GM21723 (cell line): ENCODE results near the gene ZDHHC12.
"Not testable (repeated sequence)": the region's sequence is repeated elsewhere in the genome, so short reads cannot be mapped to it uniquely, and the experiment has no call there.

Experiments
- ATAC-seq: cut with Tn5 transposase; IDR thresholded peaks from one replicate; pipeline ENCODE4 v1.9.1; 2021; ENCODE audit warnings: mild to moderate bottlenecking, moderate library complexity; ENCODE audit not compliant: unreplicated experiment

Gene ZDHHC12

GRCh38 chr9:128712451-128713410 is 11.2 kb downstream of the ZDHHC12 start:
- ATAC-seq: no peak

- no peak for ATAC-seq
Measured at GRCh38 chr9:128707446-128707845, 16.5 kb downstream of the ZDHHC12 start.

GRCh38 chr9:128706671-128707381 is 17.1 kb downstream of the ZDHHC12 start:
- no peak for ATAC-seq

GRCh38 chr9:128706045-128706444 is 17.9 kb downstream of the ZDHHC12 start:
- ATAC-seq: no peak

GRCh38 chr9:128705051-128705965 is 18.6 kb downstream of the ZDHHC12 start:
- no peak for ATAC-seq

GRCh38 chr9:128704356-128704670 is 19.6 kb downstream of the ZDHHC12 start:
- no peak for ATAC-seq

GRCh38 chr9:128703616-128704355 is 20.1 kb downstream of the ZDHHC12 start:
- no peak for ATAC-seq

GRCh38 chr9:128702949-128703615 is 20.8 kb downstream of the ZDHHC12 start:
- peak; percentile 20 for ATAC-seq

- peak; percentile 76 for ATAC-seq
Measured at GRCh38 chr9:128702445-128702948, 21.4 kb downstream of the ZDHHC12 start, which contains the start of gene PKN3. Gene PKN3 (plus strand): TSS chr9:128702503. CDS start chr9:128702916, 413 bp downstream.

GRCh38 chr9:128701227-128701854 is 22.6 kb downstream of the ZDHHC12 start:
- ATAC-seq: no peak

- ATAC-seq: not testable (repeated sequence)
Measured at GRCh38 chr9:128699096-128699795, 24.7 kb downstream of the ZDHHC12 start.

GRCh38 chr9:128696923-128697707 is 26.8 kb downstream of the ZDHHC12 start:
- no peak for ATAC-seq

- ATAC-seq: no peak
Measured at GRCh38 chr9:128694344-128694743, 29.6 kb downstream of the ZDHHC12 start.

GRCh38 chr9:128693738-128694137 is 30.2 kb downstream of the ZDHHC12 start:
- ATAC-seq: not testable (repeated sequence)

GRCh38 chr9:128690684-128691034 is 33.3 kb downstream of the ZDHHC12 start:
- no peak for ATAC-seq

- ATAC-seq: no peak
Measured at GRCh38 chr9:128689820-128690683, 33.9 kb downstream of the ZDHHC12 start.

GRCh38 chr9:128689293-128689774 is 34.6 kb downstream of the ZDHHC12 start:
- ATAC-seq: peak; percentile 10
